Sigmoid colon (tissue), 7 donors: ENCODE results near the gene TNFSF15. TPM values are rescaled to one million over a fixed set of nuclear protein-coding genes. Genes with fewer than 3 reads are reported as not detected.

ENCODE experiments used
- DNase-seq: peaks from one replicate; pipeline ENCODE4 v3.0.0-alpha.2; 2019
- H3K27ac ChIP-seq, 4 donors: fragments of 200-600 bp; sonication (generic); one replicate each; pipeline ENCODE4 v1.5.1; 2016 to 2019; ENCODE audit warnings: mild to moderate bottlenecking in 1 of 4
- H3K27me3 ChIP-seq, 3 donors: fragments of 200-600 bp; sonication (generic); one replicate each; pipeline ENCODE4 v1.5.1; 2019; ENCODE audit warnings: mild to moderate bottlenecking in 1 of 3
- H3K36me3 ChIP-seq, 4 donors: fragments of 200-600 bp; sonication (generic); one replicate each; pipeline ENCODE4 v1.5.1; 2016 to 2019
- H3K4me1 ChIP-seq, 4 donors: fragments of 200-600 bp; sonication (generic); one replicate each; pipeline ENCODE4 v1.5.1; 2017 to 2019
- H3K4me3 ChIP-seq, 4 donors: fragments of 200-600 bp; sonication (generic); one replicate each; pipeline ENCODE4 v1.5.1; 2017 to 2019; ENCODE audit warnings: mild to moderate bottlenecking in 2 of 4, moderate library complexity in 1 of 4
- H3K9me3 ChIP-seq, 4 donors: fragments of 200-600 bp in 3 of 4; sonication (generic) in 3 of 4; one replicate each; pipeline versions ENCODE4 v1.5.1 to v1.6.1; 2013 to 2019
- EP300 ChIP-seq, 4 donors: sonication (generic); formaldehyde crosslinking; IDR thresholded peaks; one replicate each; pipeline ENCODE4 v1.6.1; 2017; ENCODE audit warnings: antibody characterized with exemption in 4 of 4
- POLR2A ChIP-seq, 2 donors: fragments of 450-650 bp; IDR thresholded peaks; one replicate each; pipeline ENCODE4 v1.6.1; 2016; ENCODE audit warnings: antibody characterized with exemption in 2 of 2, mild to moderate bottlenecking in 2 of 2, moderate library complexity in 2 of 2
- POLR2AphosphoS5 ChIP-seq, 4 donors: sonication (generic); formaldehyde crosslinking; IDR thresholded peaks; one replicate each; pipeline ENCODE4 v1.6.1; 2017; ENCODE audit warnings: antibody characterized with exemption in 4 of 4
- WGBS, 2 donors: extraction: QIAGEN DNeasy Blood & Tissue Kit; methylation state at CpG; one replicate each; pipeline ENCODE4 v1.1.7; 2013; 5-methylcytosine and 5-hydroxymethylcytosine counted together
- intact Hi-C: fragments of 100-400 bp; cut with DNase I; formaldehyde crosslinking; loops from one replicate; pipeline ENCODE4 v1.15.1; 2023
- polyA plus RNA-seq, 3 donors: library from polyadenylated mRNA; stranded (reverse); fragments of 200-250 nt; gene quantifications; one replicate each; pipeline ENCODE4 v1.2.3, GENCODE V29; 2013
- total RNA-seq, 4 donors: library from RNA; depleted of rRNA; stranded (reverse); fragments of >200 nt; gene quantifications; one replicate each; pipeline ENCODE4 v1.1.0, GENCODE V29; 2016
- TF ChIP-seq, protein P1 (sequence below), 4 experiments: fragments of 450-650 bp in 3 of 4; fragments of 200-600 bp in 1 of 4; IDR thresholded peaks; one replicate each; pipeline ENCODE4 v1.5.1; 2016 to 2019; ENCODE audit warnings: antibody characterized with exemption in 4 of 4, mild to moderate bottlenecking in 3 of 4, moderate library complexity in 2 of 4
- donor health status: healthy with polysubstance abuse.
- donor health status: Bipolar disorder and iron deficiency.
- donor health status: healthy.

The TNFSF15 gene
- total and polyA plus RNA-seq, 7 donors, result 0.60 to 13.2 (median 2.3) TPM

DNA sequence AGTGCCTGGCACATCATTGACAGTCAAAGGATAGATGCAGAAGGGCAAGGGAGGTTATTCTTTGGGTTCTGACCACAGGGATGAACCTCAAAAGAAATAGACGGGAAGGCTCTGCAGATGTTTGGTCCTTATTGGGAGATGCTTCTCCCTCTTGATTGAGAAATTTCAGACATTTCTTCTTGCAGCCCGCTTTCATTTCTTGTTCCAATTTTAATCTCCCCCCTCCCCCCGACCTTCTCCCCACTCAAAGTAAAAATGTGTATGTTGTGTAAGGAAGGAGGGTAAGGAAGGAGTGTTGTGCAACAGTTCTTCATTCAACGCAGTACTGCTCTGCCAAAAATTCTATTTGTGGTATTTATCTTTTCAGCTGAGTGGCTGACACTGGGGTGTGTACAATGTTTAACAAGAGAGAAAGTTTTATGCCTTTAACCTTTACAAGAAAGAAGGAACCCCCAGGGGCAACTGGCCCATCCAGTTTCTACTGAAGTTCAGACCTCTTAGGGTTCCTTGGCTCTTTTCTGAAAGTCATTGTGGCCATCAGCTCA is 46.3 kb upstream of the TNFSF15 start:
- no peak for DNase-seq
- intact Hi-C loops, result no loop called here
- 40 to 53% methylated on average over 4 of the region's 4 CpGs for WGBS, 2 donors

DNA sequence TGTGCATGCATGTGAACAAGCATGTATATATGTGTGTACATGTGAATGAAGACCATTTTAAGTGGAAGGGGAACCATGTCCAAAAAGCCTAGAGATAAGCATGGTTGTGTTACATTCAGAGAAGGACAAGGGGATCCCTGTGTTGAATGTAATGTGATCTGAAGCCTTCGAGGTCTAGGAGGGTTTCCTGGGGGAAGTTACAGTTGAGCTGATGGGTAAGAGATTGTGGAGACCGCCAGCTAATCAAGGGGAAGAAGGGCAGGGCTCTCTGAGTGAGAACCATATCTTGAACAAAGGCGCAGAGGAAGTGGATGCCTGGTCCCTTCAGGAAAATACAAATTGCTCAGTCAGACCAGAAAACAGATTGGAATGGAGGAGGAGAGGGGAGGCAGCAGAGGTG is 45.5 kb upstream of the TNFSF15 start:
- no peaks in the 10 kb centered on the region for H3K27me3 ChIP-seq
- no peak overlapping the region for H3K27ac ChIP-seq
- no peak for TF ChIP-seq POLR2A (IDR thresholded peaks at IDR 0.05)
- no peak for TF ChIP-seq EP300 (IDR thresholded peaks at IDR 0.05)
- TF ChIP-seq, protein P1, sequence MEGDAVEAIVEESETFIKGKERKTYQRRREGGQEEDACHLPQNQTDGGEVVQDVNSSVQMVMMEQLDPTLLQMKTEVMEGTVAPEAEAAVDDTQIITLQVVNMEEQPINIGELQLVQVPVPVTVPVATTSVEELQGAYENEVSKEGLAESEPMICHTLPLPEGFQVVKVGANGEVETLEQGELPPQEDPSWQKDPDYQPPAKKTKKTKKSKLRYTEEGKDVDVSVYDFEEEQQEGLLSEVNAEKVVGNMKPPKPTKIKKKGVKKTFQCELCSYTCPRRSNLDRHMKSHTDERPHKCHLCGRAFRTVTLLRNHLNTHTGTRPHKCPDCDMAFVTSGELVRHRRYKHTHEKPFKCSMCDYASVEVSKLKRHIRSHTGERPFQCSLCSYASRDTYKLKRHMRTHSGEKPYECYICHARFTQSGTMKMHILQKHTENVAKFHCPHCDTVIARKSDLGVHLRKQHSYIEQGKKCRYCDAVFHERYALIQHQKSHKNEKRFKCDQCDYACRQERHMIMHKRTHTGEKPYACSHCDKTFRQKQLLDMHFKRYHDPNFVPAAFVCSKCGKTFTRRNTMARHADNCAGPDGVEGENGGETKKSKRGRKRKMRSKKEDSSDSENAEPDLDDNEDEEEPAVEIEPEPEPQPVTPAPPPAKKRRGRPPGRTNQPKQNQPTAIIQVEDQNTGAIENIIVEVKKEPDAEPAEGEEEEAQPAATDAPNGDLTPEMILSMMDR (IDR thresholded peaks at IDR 0.05), result no peak
- TF ChIP-seq POLR2AphosphoS5 (IDR thresholded peaks at IDR 0.05), result no peak
- H3K4me1 ChIP-seq, result peaks cover 0 to 25% (median 13%) of the 10 kb centered on the region in 4 donors
- H3K36me3 ChIP-seq, result no peaks in the 10 kb centered on the region
- DNase-seq, result no peak
- intact Hi-C loops, result no loop called here
- 78 to 92% methylated on average over 3 of the region's 3 CpGs for WGBS, 2 donors
- no peaks in the 10 kb centered on the region for H3K9me3 ChIP-seq
- no peak overlapping the region for H3K4me3 ChIP-seq

More for the DNA sequence above, 46.3 kb upstream of the TNFSF15 start:
- H3K27me3 ChIP-seq, result no peaks in the 10 kb centered on the region
- H3K36me3 ChIP-seq, result no peaks in the 10 kb centered on the region
- H3K27ac ChIP-seq, result peak overlapping the region in 3 of 4 donors; percentile 20 to 46 (median 27)
- H3K4me1 ChIP-seq, result peaks cover 0 to 29% (median 17%) of the 10 kb centered on the region in 4 donors
- no peak overlapping the region for H3K4me3 ChIP-seq
- H3K9me3 ChIP-seq, result no peaks in the 10 kb centered on the region
- TF ChIP-seq, protein P1 (IDR thresholded peaks at IDR 0.05), result no peak
- TF ChIP-seq POLR2A (IDR thresholded peaks at IDR 0.05), result no peak
- no peak for TF ChIP-seq EP300 (IDR thresholded peaks at IDR 0.05)

DNA sequence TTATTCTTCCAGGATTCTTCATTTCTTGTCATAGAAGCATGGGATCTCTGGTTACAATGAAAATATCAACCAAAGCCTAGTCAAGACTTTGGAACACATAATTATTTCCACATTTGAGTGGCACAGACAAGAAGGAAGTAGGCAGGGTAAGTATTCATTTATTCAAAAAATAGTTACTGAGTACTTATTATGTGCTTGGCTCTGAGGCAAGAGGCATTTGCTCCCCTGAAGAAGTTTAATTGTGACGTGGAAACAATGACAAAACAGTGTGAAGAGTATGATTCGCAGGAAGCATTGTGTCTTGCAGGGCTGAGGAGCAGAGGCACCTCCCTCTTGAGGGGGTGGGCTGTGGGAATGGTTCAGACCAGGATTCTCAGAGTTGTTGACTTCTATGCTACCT is 45.0 kb upstream of the TNFSF15 start:
- intact Hi-C loops, result no loop called here
- H3K4me3 ChIP-seq, result no peak overlapping the region
- TF ChIP-seq EP300 (IDR thresholded peaks at IDR 0.05) (no peak), POLR2A (IDR thresholded peaks at IDR 0.05) (no peak), POLR2AphosphoS5 (IDR thresholded peaks at IDR 0.05) (no peak)
- TF ChIP-seq, protein P1 (IDR thresholded peaks at IDR 0.05), result no peak
- WGBS, 2 donors, result 87 to 90% methylated on average over 2 of the region's 2 CpGs
- H3K27ac ChIP-seq, result no peak overlapping the region
- no peaks in the 10 kb centered on the region for H3K27me3 ChIP-seq
- H3K9me3 ChIP-seq, result no peaks in the 10 kb centered on the region
- H3K36me3 ChIP-seq, result no peaks in the 10 kb centered on the region
- peaks cover 0 to 21% (median 11%) of the 10 kb centered on the region in 4 donors for H3K4me1 ChIP-seq
- no peak for DNase-seq

DNA sequence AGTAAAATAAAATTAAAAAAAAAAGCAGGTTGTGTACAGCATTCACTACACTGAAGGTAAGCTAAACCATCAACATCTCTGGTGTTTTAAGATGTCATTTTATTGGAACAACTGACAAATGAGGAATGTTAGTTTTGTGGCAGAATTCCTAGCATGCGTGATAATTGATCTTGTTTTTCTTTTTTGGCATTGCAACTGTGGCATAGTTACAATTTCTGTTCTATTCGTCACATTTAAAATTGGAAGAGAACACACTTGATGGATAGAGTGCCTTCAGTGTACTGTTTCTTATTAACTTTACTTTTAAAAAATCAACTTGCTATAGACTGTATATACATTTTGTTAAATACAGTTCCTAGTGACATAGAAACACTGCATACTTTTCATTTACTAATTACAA is 43.6 kb upstream of the TNFSF15 start:
- H3K27me3 ChIP-seq, result no peaks in the 10 kb centered on the region
- no peaks in the 10 kb centered on the region for H3K36me3 ChIP-seq
- WGBS, 2 donors, result 84 to 91% methylated on average over 2 of the region's 2 CpGs
- no peaks in the 10 kb centered on the region for H3K9me3 ChIP-seq
- H3K27ac ChIP-seq, result no peak overlapping the region
- DNase-seq, result no peak
- H3K4me3 ChIP-seq, result no peak overlapping the region
- intact Hi-C loops, result no loop called here
- peaks cover 0 to 18% (median 10%) of the 10 kb centered on the region in 4 donors for H3K4me1 ChIP-seq
- TF ChIP-seq EP300 (IDR thresholded peaks at IDR 0.05), result no peak
- TF ChIP-seq, protein P1 (IDR thresholded peaks at IDR 0.05), result no peak
- no peak for TF ChIP-seq POLR2A (IDR thresholded peaks at IDR 0.05)
- TF ChIP-seq POLR2AphosphoS5 (IDR thresholded peaks at IDR 0.05), result no peak
